Measurements from ENCODE around the gene PTBP3.

- TF ChIP-seq, protein P1, sequence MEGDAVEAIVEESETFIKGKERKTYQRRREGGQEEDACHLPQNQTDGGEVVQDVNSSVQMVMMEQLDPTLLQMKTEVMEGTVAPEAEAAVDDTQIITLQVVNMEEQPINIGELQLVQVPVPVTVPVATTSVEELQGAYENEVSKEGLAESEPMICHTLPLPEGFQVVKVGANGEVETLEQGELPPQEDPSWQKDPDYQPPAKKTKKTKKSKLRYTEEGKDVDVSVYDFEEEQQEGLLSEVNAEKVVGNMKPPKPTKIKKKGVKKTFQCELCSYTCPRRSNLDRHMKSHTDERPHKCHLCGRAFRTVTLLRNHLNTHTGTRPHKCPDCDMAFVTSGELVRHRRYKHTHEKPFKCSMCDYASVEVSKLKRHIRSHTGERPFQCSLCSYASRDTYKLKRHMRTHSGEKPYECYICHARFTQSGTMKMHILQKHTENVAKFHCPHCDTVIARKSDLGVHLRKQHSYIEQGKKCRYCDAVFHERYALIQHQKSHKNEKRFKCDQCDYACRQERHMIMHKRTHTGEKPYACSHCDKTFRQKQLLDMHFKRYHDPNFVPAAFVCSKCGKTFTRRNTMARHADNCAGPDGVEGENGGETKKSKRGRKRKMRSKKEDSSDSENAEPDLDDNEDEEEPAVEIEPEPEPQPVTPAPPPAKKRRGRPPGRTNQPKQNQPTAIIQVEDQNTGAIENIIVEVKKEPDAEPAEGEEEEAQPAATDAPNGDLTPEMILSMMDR (conservative IDR thresholded peaks at IDR 0.05 in 1 of 2, IDR thresholded peaks at IDR 0.05 in 1 of 2; ENCODE audit: extremely low read depth in 1 of 2, insufficient read depth in 1 of 2, low read depth in 1 of 2, low read length in 2 of 2), result no peak
- TF ChIP-seq EZH2 (IDR thresholded peaks at IDR 0.05; ENCODE audit: borderline replicate concordance, low read length), result no peak
Measured at GRCh38 chr9:112203536-112203935, 129.9 kb downstream of the PTBP3 start.

Measured in mammary epithelial cell (primary cell).